ENCODE data around the gene XG.
"Not testable (repeated sequence)": the region's sequence is repeated elsewhere in the genome, so short reads cannot be mapped to it uniquely, and the experiment has no call there.

DNA sequence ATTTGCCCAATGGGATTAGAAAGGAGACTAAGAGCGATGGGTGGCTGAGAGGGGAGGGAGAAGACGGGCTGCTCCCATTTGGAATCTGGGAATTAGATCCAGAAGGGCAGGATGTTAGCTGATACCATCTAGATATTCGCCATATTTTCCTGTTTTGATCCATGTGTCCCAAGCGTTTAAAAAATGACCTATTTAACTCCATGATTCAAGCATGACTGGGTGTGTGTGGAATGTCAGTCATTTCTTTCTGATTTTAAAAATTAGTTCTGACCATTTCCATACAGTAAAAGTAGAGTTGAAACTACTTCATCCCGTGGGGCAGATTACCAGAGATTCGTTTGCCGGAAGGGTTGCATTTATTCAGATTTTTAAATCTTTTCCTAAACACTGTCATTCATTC, 601 bp downstream of the XG start:
- not testable (repeated sequence) for TF ChIP-seq NFXL1 (CRISPR knock-in tag; IDR thresholded peaks at IDR 0.05); EZH2 (IDR thresholded peaks at IDR 0.05; ENCODE audit: borderline replicate concordance, low read depth, low read length)
